NB4 (cell line): ENCODE data around the gene HMCN2.

Source experiments
- DNase-seq: peaks from one replicate; pipeline ENCODE4 v3.0.0; 2010; ENCODE audit warnings: low read depth
- H3K4me3 ChIP-seq: one replicate; pipeline ENCODE4 v1.5.1; 2011; ENCODE audit warnings: mild to moderate bottlenecking, low read depth, low read length, moderate library complexity
- MYC ChIP-seq: IDR thresholded peaks from 2 replicates; pipeline ENCODE4 v1.6.1; 2011; ENCODE audit warnings: low read depth, low read length
- POLR2A ChIP-seq: IDR thresholded peaks from 2 replicates; pipeline ENCODE4 v1.6.1; 2011; ENCODE audit warnings: mild to moderate bottlenecking; ENCODE audit not compliant: insufficient read length; ENCODE audit errors: extremely low read depth
- TF ChIP-seq, protein P1 (sequence below): IDR thresholded peaks from one replicate; pipeline ENCODE4 v1.5.1; 2012; ENCODE audit warnings: low read depth, low read length
- TF ChIP-seq, protein P2 (sequence below): IDR thresholded peaks from 2 replicates; pipeline ENCODE4 v1.6.1; 2011; ENCODE audit warnings: low read depth, low read length

The HMCN2 gene

GRCh38 chr9:130311003-130311402 lies 45.4 kb downstream of the HMCN2 start:
- no peak for DNase-seq
- no peak for TF ChIP-seq MYC
- TF ChIP-seq, protein P1, sequence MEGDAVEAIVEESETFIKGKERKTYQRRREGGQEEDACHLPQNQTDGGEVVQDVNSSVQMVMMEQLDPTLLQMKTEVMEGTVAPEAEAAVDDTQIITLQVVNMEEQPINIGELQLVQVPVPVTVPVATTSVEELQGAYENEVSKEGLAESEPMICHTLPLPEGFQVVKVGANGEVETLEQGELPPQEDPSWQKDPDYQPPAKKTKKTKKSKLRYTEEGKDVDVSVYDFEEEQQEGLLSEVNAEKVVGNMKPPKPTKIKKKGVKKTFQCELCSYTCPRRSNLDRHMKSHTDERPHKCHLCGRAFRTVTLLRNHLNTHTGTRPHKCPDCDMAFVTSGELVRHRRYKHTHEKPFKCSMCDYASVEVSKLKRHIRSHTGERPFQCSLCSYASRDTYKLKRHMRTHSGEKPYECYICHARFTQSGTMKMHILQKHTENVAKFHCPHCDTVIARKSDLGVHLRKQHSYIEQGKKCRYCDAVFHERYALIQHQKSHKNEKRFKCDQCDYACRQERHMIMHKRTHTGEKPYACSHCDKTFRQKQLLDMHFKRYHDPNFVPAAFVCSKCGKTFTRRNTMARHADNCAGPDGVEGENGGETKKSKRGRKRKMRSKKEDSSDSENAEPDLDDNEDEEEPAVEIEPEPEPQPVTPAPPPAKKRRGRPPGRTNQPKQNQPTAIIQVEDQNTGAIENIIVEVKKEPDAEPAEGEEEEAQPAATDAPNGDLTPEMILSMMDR: no peak
- no peak for TF ChIP-seq POLR2A
- TF ChIP-seq, protein P2, sequence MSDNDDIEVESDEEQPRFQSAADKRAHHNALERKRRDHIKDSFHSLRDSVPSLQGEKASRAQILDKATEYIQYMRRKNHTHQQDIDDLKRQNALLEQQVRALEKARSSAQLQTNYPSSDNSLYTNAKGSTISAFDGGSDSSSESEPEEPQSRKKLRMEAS: no peak
- no peak overlapping the region for H3K4me3 ChIP-seq

GRCh38 chr9:130311408-130312140 lies 46.0 kb downstream of the HMCN2 start:
- TF ChIP-seq, protein P2: no peak
- TF ChIP-seq POLR2A (no peak), MYC (no peak)
- TF ChIP-seq, protein P1: no peak
- DNase-seq: no peak
- H3K4me3 ChIP-seq: no peak overlapping the region

- H3K4me3 ChIP-seq: no peak overlapping the region
- no peak for DNase-seq
- TF ChIP-seq, protein P1: no peak
- TF ChIP-seq MYC (no peak), POLR2A (no peak)
- TF ChIP-seq, protein P2: no peak
Measured at GRCh38 chr9:130313103-130313858, 47.7 kb downstream of the HMCN2 start.

GRCh38 chr9:130315446-130316226 lies 50.1 kb downstream of the HMCN2 start:
- TF ChIP-seq POLR2A (no peak), MYC (no peak)
- TF ChIP-seq, protein P1: no peak
- TF ChIP-seq, protein P2: no peak
- H3K4me3 ChIP-seq: no peak overlapping the region
- no peak for DNase-seq

DNA sequence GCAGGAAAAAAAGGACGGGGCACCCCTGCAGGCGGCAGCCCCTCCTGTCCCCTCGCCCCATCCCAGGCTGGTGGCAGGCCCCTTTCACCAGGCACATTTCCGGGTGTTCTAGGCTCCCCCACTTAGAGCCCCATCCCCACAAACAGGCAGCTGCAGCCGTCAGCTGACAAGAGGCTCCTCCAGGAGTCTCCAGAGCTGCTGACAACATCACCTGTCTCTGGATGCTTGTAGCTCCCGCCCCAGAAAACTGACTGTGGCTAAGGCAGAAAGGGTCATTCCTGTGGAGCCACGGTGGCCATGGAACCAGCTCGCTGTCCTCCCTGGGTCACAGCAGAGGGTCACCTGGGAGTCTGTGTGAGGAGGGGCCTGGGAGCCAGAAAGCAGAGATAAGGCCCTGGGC lies 50.9 kb downstream of the HMCN2 start:
- H3K4me3 ChIP-seq: no peak overlapping the region
- DNase-seq: no peak

More for the DNA sequence above, 50.9 kb downstream of the HMCN2 start:
- TF ChIP-seq MYC (no peak), POLR2A (no peak)
- TF ChIP-seq, protein P2: no peak
- TF ChIP-seq, protein P1: no peak
